GM12864 (cell line): ENCODE data around the gene XRCC5.

Experiments used
- DNase-seq: peaks from one replicate; pipeline ENCODE4 v3.0.0-alpha.2; 2011; ENCODE audit warnings: low read depth
- H3K4me3 ChIP-seq: 2 replicates; pipeline ENCODE4 v1.5.1; 2011; ENCODE audit warnings: mild to moderate bottlenecking, low read depth, low read length, control low read depth
- CTCF ChIP-seq: IDR thresholded peaks from 2 replicates; pipeline ENCODE4 v1.5.1; 2011; ENCODE audit warnings: low read depth, mild to moderate bottlenecking, moderate library complexity, low read length, control low read depth, inconsistent platforms; ENCODE audit errors: missing control alignments

XRCC5 gene

GRCh38 chr2:216160786-216161185 is 51.6 kb downstream of the XRCC5 start:
- H3K4me3 ChIP-seq, result no peak overlapping the region
- DNase-seq, result no peak
- TF ChIP-seq CTCF, result no peak

GRCh38 chr2:216161967-216162366 is 52.8 kb downstream of the XRCC5 start:
- no peak overlapping the region for H3K4me3 ChIP-seq
- TF ChIP-seq CTCF, result no peak
- DNase-seq, result no peak

- DNase-seq, result no peak
- no peak overlapping the region for H3K4me3 ChIP-seq
- no peak for TF ChIP-seq CTCF
Observed at GRCh38 chr2:216163518-216163917, 54.4 kb downstream of the XRCC5 start.

GRCh38 chr2:216164087-216164486 is 54.9 kb downstream of the XRCC5 start:
- DNase-seq, result no peak
- H3K4me3 ChIP-seq, result no peak overlapping the region
- no peak for TF ChIP-seq CTCF

- H3K4me3 ChIP-seq, result no peak overlapping the region
Observed at GRCh38 chr2:216164576-216164975, 55.4 kb downstream of the XRCC5 start.

GRCh38 chr2:216165711-216166110 is 56.6 kb downstream of the XRCC5 start:
- no peak overlapping the region for H3K4me3 ChIP-seq
- no peak for DNase-seq
- no peak for TF ChIP-seq CTCF

More at GRCh38 chr2:216164576-216164975, 55.4 kb downstream of the XRCC5 start:
- no peak for TF ChIP-seq CTCF
- no peak for DNase-seq

GRCh38 chr2:216169087-216169486 is 59.9 kb downstream of the XRCC5 start:
- no peak for DNase-seq
- TF ChIP-seq CTCF, result no peak
- H3K4me3 ChIP-seq, result no peak overlapping the region
